GM12872 (cell line): Measurements from ENCODE around the gene CTDSPL.

Experiments used
- CTCF ChIP-seq: IDR thresholded peaks from 3 replicates; pipeline ENCODE4 v1.5.1; 2011; ENCODE audit warnings: low read depth, mild to moderate bottlenecking, low read length, moderate library complexity; ENCODE audit not compliant: insufficient read depth

CTDSPL gene

GRCh38 chr3:37861620-37862041, at the start of gene CTDSPL:
TSS of gene CTDSPL (plus strand) at chr3:37861880. CDS start at chr3:37862200, 320 bp downstream.
- TF ChIP-seq CTCF, result no peak

GRCh38 chr3:37812499-37812896, 49.2 kb upstream of the CTDSPL start:
- no peak for TF ChIP-seq CTCF

- TF ChIP-seq CTCF, result no peak
Observed at GRCh38 chr3:37813403-37813802, 48.3 kb upstream of the CTDSPL start.

GRCh38 chr3:37814547-37814946, 47.1 kb upstream of the CTDSPL start:
- TF ChIP-seq CTCF, result peak; percentile 29; the same call in 2 of the 3 replicates

- no peak for TF ChIP-seq CTCF
Observed at GRCh38 chr3:37816271-37816670, 45.4 kb upstream of the CTDSPL start.

- no peak for TF ChIP-seq CTCF
Observed at GRCh38 chr3:37819591-37819990, 42.1 kb upstream of the CTDSPL start.

GRCh38 chr3:37820286-37820685, 41.4 kb upstream of the CTDSPL start:
- no peak for TF ChIP-seq CTCF

GRCh38 chr3:37823189-37823588, 38.5 kb upstream of the CTDSPL start:
- no peak for TF ChIP-seq CTCF
